GM18499 (cell line): ENCODE results near the gene FADS3.

Experiments used
- ATAC-seq: cut with Tn5 transposase; IDR thresholded peaks from one replicate; pipeline ENCODE4 v1.9.1; 2021; ENCODE audit warnings: moderate number of reproducible peaks; ENCODE audit not compliant: insufficient read depth, unreplicated experiment

FADS3 gene

GRCh38 chr11:61914471-61915171, 23.3 kb upstream of the FADS3 start:
- ATAC-seq, result no peak

DNA sequence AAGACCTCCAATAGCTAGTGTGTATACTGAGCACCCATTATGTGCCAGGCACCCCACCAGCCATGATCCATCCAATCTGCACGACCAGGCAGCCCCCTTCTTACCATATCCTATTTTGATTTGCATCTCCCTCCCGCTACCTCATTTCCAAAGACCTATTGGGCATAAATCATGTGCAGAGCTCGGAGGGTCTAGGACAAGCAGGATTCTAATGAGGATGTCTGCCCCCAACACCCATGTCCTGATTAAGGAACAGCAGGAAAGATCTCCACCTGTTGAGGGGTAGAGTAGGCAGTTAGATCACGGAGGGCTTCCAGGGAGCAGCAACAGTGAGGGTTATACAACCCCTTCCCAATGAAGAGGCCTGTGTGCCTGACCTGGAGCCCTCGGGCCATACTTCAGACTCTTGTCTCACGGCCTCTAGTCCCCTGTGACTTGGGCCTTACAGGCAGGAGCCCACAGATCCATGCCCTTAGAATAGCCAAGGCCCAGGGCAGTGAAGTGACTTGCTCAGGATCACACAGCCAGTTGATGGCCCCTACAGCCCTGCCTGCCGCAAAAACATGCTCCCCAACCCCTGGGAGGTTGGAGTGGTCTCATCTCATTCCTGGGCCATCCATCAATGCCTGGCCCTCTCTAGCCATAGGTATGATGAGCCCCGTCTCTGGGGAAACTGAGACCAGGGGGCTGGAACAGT, 22.5 kb upstream of the FADS3 start:
- no peak for ATAC-seq

GRCh38 chr11:61912991-61913698, 21.8 kb upstream of the FADS3 start:
- ATAC-seq, result no peak

GRCh38 chr11:61912530-61912898, 21.2 kb upstream of the FADS3 start:
- no peak for ATAC-seq

DNA sequence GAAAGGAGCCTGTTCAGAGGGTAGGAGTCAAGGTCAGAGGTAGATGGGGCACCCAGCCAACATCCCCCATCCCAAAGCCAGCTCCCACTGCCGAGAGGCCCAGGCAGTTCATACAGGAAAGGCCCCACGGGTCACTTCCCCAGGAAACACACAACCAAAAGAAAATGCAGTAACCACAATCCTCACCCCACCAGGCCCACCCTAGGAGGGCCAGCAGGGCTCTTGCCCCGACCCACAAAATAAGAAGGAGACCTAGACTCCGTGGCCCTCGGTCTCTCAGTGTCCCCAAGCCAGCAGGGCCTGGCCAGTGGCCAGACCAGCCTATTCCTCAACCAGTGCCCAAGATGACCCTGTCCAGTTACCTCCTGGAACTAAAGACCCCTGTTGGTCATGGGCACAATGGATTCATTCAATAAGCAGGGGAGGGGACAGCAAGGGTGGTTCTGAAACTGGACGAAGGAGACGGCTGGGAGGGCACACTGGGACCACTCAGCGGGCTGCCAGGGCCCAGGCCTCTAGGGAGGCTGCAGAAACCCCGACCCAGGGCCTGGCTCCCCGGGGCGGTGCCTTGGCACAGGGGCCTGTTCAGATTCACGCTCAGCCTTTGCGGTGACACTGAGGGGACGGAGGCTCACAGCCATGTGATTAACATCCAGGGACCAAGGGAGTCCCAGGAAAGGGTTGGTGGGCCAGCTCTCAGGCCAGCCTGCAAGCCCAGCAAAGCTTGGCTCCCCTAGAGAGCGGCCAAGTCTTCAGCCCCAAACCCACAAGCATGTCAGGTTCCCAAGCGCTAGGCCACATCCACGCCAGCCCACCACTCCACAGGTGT, 20.6 kb upstream of the FADS3 start:
- ATAC-seq, result no peak

DNA sequence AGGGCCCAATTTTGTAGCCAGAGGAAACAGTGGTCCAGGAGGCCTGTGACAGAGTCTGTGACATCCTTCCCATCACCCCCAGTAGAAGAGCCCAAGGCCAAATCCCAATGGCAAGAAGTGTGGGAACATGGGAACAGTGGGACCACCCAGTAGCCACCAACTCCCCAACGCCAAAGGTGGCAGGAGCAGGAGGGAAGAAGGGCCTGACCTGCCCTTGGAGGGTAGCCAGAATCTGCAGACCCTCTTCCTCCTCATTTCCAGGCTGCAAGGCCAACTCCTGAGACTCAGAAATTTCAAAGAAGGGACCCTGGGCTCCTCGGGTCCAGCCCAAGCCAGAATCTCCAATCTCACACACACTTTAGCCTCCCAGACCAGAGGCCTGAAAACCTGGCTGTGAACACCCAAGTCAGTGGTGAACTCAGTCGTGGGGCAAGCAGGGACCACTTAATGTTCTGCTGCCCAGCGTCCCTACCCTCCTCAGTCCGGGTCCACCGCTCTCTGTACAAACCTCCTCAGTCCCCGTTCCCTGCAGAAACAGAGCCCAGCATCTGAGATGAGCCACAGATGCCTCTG, 19.9 kb upstream of the FADS3 start:
- no peak for ATAC-seq

DNA sequence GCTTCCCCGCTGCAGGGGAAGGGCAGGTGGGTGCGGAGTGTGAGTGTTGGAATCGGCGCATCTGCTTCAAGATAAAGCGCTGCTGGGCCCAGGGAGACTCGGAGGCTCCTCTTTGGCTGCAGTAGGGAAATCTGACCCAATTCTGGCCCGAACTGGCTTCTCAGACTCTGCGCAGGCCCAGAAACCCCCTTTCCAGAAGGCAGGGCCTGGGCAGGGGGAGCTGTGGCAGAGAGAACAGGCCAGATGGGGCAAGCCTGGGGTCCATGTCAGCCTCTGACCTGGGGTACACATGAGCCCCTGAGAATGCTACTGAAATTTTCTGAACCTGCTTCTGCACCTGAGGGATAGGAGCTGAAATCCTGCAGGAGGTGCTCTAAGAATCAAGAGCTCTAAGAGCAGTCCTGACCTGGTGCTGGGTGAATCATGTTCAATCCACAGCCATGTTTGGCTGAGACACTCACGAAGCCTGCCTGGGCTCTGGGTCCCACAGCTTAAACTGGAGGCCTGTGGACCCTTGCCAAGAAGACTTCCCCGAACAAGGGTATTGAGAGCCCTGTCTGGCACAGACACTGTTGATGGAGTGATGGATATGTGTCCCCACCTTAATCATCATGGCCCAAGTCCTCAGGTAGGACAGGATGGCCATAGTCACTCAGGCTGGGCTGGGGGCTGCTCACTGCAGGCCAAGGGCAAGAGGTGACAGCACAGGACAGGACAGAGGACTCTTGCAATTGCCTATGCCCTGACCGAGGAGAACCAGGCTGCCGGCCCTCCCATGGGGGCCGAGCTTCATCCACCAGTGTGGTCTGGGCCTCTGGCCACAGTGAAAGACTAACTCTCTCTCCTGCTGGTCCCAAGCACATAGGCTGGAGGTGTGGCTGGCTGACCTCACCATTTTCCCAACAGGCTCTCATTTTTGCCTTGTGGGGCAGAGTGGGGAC, 19.1 kb upstream of the FADS3 start:
- no peak for ATAC-seq

GRCh38 chr11:61908730-61909316, 17.5 kb upstream of the FADS3 start:
- ATAC-seq, result no peak

- ATAC-seq, result no peak
Observed at GRCh38 chr11:61907871-61908729, 16.8 kb upstream of the FADS3 start.

DNA sequence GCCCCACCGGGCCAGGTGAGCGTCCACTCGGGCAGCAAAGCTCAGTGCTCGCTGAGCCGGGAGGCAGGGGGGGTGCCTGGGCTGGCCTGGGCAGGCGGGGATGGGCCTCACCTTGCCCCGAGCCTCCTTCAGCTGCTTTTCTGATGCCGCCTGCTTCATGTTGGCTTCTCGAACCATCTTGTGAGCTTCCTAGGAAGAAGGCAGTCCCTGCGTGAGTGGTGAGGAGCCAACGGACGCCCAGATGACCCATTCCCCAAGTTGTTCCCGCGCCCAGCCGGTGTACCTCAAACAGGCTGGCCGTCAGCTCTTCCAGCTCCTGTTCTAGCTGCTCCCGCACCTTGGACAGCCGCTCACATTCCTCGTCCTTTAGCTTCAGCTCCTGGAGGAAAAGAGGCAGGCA, 15.9 kb upstream of the FADS3 start:
- ATAC-seq, result no peak

DNA sequence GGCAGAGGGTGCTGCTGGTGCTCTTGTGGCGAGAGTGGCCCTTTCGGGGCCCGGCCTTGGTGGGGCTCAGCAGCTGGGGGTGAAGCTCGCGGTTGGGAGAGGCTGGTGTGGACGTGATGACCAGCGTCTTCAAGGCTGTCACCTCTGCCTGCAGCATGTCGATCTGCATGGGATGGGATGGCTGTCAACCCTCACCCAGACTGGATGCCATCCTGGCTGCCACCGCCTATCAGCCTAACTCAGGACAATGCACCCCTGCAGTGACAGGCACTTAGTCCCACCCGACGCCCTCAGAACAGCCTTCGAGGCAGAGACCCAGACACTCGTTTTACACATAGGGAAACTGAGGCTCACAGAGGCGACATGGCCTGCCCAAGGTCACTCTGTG, 15.2 kb upstream of the FADS3 start:
- ATAC-seq, result no peak

DNA sequence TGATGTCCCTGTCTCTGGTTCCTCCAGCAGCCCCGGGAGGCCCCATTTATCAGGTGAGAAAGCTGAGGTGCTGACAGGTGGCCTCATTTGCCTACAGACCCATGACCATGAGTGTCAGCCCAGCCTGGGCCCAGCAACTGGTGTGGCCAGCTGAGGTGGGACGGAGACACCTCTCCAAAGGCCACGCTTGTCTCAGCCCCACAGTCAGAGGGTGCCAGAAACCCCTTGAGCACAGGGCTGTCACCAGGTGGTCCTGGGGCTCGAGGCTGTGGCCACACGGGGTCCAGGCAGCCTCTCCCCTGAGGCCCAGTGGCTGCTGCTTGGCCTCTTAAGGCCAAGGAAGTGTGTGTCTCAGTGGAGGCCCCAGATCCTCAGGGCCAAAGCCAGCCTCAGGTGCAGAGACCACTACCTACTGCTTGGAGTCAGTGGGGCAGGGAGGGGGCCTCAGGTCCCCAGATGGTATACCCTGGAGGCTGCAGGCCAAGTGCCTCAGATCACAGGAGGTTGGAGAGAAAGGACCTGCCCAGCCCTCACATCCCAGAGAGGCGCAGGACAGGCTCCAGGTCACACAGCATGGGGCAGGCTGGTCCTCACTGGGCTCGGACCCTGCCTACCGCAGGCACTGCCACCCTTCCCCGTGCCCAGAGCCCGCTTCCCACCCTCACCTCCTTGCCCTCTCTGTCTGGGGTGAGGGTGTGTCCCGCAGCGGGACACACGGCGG, 14.6 kb upstream of the FADS3 start:
- no peak for ATAC-seq

- no peak for ATAC-seq
Observed at GRCh38 chr11:61905067-61905696, 13.8 kb upstream of the FADS3 start.

DNA sequence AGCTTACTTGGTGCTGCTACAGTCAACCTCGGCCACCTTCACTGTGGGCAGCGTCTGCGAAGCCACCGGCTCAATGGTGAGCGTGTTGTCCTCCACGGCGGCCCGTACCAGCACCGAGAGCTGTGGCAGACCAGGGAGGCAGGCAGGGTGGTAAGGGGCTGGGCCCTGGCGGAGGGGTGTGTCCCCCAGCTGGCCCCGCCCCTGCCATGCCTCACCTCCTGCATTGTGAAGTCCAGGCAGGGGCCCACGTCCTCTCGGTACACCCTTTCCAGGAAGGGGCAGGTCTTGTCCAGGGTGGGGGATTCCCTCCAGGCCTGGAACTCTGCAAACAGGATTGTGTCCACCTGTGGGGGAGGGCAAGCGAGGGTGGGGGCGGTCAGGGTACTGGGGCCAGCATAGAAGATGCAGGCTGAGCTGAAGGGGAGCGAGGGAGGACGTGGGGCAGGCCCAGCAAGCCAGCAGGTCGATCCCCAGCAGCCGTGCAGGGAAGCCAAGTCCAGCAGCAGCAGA, 13.2 kb upstream of the FADS3 start:
- no peak for ATAC-seq

GRCh38 chr11:61903845-61904244, 12.5 kb upstream of the FADS3 start:
- ATAC-seq, result no peak

GRCh38 chr11:61902313-61902712, 11.0 kb upstream of the FADS3 start:
- no peak for ATAC-seq

DNA sequence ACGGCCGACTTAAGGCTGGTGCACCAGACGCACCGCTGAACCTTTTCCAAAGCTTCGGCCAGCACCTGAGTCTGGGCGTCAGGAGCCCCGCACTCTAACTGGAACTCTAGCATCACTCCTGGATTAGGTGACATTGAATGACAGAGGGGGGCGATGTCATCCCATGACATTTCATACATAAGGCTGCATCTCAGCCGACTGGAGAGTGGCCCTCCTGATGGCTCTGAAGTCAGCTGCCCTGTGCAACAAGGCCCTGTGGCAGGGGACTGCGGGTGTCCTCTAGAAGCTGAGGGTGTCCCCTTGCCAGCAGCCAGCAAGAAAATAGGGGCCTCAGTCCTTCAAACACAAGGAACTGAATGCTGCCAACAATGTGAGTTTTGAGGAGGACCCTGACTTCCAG, 10.1 kb upstream of the FADS3 start:
- ATAC-seq, result no peak
